Right forelimb (tissue), 1 donor: Measurements from ENCODE around the gene CLEC3A.
A peak's percentile ranks its signal among the peaks of the same experiment; 100 is the strongest.
"Not testable (repeated sequence)": the region's sequence is repeated elsewhere in the genome, so short reads cannot be mapped to it uniquely, and the experiment has no call there.

Source experiments
- DNase-seq: peaks from one replicate; pipeline ENCODE4 v3.0.0-alpha.2; 2018

The CLEC3A gene

GRCh38 chr16:78022347-78023060 lies at the start of gene CLEC3A:
Gene CLEC3A (plus strand): TSS chr16:78022548. CDS start chr16:78022627, 79 bp downstream.
- no peak for DNase-seq

- DNase-seq, result no peak
Observed at GRCh38 chr16:77974883-77975282, 47.5 kb upstream of the CLEC3A start.

GRCh38 chr16:77975942-77976341 lies 46.4 kb upstream of the CLEC3A start:
- DNase-seq, result no peak

GRCh38 chr16:77977339-77977738 lies 45.0 kb upstream of the CLEC3A start:
- no peak for DNase-seq

- DNase-seq, result no peak
Observed at GRCh38 chr16:77985111-77985510, 37.2 kb upstream of the CLEC3A start.

GRCh38 chr16:77986011-77986740 lies 36.2 kb upstream of the CLEC3A start:
- DNase-seq, result no peak

- no peak for DNase-seq
Observed at GRCh38 chr16:77987810-77988209, 34.5 kb upstream of the CLEC3A start.

- no peak for DNase-seq
Observed at GRCh38 chr16:77989846-77990245, 32.5 kb upstream of the CLEC3A start.

GRCh38 chr16:77991701-77992100 lies 30.6 kb upstream of the CLEC3A start:
- no peak for DNase-seq

GRCh38 chr16:77992381-77992780 lies 30.0 kb upstream of the CLEC3A start:
- DNase-seq, result not testable (repeated sequence)

- DNase-seq, result peak; percentile 53
Observed at GRCh38 chr16:77993111-77993985, 29.0 kb upstream of the CLEC3A start.

- no peak for DNase-seq
Observed at GRCh38 chr16:77995843-77996455, 26.4 kb upstream of the CLEC3A start.

- no peak for DNase-seq
Observed at GRCh38 chr16:77998350-77999023, 23.9 kb upstream of the CLEC3A start.

- no peak for DNase-seq
Observed at GRCh38 chr16:78001451-78002025, 20.8 kb upstream of the CLEC3A start.

GRCh38 chr16:78002915-78003538 lies 19.3 kb upstream of the CLEC3A start:
- DNase-seq, result peak; percentile 82

GRCh38 chr16:78004517-78004916 lies 17.8 kb upstream of the CLEC3A start:
- DNase-seq, result no peak

GRCh38 chr16:78005881-78006280 lies 16.5 kb upstream of the CLEC3A start:
- no peak for DNase-seq

GRCh38 chr16:78007121-78007520 lies 15.2 kb upstream of the CLEC3A start:
- DNase-seq, result no peak

GRCh38 chr16:78024159-78024558 lies 1.8 kb downstream of the CLEC3A start:
- no peak for DNase-seq

- no peak for DNase-seq
Observed at GRCh38 chr16:78025631-78026030, 3.3 kb downstream of the CLEC3A start.

GRCh38 chr16:78028018-78028417 lies 5.7 kb downstream of the CLEC3A start:
- no peak for DNase-seq
